ENCODE results near the gene ZDHHC9.

Gene ZDHHC9

DNA sequence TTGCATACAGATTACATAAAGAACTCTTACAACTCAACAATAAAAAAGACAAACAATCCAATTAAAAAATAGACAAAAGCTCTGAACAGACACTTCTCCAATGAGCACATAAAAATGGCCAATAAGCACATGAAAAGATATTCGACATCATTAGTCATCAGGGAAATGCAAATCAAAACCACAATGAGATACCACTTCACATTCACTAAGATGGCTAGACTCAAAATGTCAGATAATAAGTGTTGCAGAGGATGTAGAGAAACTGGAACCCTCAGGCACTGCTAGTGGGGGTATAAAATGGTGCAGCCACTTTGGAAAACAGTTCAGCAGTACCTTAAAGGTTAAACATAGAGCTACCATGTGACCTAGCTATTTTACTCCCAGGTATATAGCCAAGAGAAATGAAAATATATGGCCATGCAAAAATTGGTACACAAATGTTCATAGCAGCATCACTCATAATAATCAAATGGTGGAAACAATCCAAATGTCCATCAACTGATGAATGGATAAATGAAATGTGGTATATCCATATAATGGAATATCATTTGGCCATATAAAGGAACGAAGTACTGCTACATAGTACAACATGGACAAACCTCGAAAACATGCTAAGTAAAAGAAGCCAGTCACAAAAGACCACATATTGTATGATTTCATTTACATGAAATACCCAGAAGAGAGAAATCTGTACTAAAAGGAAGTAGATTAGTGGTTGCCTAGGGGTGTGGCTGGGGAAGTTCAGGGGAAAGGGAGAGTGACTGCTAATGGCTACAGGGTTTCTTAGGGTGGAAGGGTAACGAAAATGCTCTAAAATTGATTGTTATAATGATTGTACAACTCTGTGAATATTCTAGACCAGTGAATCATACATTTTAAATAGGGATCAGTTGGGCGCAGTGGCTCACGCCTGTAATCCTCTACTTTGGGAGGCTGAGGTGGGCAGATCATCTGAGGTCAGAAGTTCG lies 34.6 kb downstream of the ZDHHC9 start:
- no peaks in the 10 kb centered on the region for H3K79me2 ChIP-seq (ENCODE audit: insufficient read depth, low read length)
- no peak overlapping the region for H3K4me2 ChIP-seq (ENCODE audit: low read depth, low read length, poor library complexity, severe bottlenecking)
- H3K36me3 ChIP-seq (ENCODE audit: insufficient read depth, low read length) = peaks cover 29% of the 10 kb centered on the region; the same call in 1 of the 2 replicates

DNA sequence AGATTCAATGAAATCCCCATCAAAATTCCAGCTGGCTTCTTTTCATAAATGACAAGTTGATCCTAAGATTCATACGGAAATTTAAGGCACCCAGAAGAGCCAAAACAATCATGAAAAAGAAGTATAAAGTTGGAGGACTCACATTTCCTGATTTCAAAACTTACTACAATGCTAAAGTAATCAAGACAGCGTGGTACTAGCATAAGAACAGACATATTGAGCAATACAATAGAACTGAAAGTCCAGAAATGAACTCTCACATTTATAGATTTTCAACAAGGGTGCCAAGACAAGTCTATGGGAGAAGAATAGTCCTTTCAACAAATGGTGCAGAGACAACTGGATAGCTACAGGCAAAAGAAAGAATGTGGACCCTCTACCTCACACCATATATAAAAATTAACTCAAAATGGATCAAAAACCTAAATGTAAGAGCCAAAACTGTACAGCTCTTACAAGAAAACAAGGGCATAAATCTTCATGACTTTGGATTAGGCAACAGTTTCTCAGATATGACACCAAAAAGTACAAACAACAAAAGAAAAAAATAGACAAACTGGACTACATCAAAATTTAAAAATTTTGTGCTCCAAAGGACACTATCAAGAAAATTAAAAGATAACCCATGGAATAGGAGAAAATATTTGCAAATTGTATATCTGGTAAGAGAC lies 35.4 kb downstream of the ZDHHC9 start:
- Histone ChIP-seq H3K79me2 (ENCODE audit: insufficient read depth, low read length) (no peaks in the 10 kb centered on the region), H3K27me3 (ENCODE audit: insufficient read depth, low read length, poor library complexity, severe bottlenecking) (no peaks in the 10 kb centered on the region), H3K4me2 (ENCODE audit: low read depth, low read length, poor library complexity, severe bottlenecking) (no peak overlapping the region), H3K9ac (ENCODE audit: low read depth, low read length, poor library complexity, severe bottlenecking) (no peak overlapping the region), H3K4me3 (ENCODE audit: low read length, poor library complexity, severe bottlenecking) (no peak overlapping the region), H3F3A (ENCODE audit: low read depth) (no peaks in the 10 kb centered on the region), H4K20me1 (ENCODE audit: insufficient read depth, low read length, poor library complexity, severe bottlenecking) (no peaks in the 10 kb centered on the region), H3K9me2 (replicated peaks; ENCODE audit: low read depth, low read length) (no peaks in the 10 kb centered on the region), H2AFZ (ENCODE audit: low read length) (no peak overlapping the region), H3K4me1 (ENCODE audit: insufficient read depth, low read length, poor library complexity, severe bottlenecking) (peaks cover 6% of the 10 kb centered on the region), H3K36me3 (ENCODE audit: insufficient read depth, low read length) (peaks cover 29% of the 10 kb centered on the region; the same call in 1 of the 2 replicates), H3K9me3 (ENCODE audit: insufficient read depth, low read depth, low read length) (no peaks in the 10 kb centered on the region)
- TF ChIP-seq, protein P1, sequence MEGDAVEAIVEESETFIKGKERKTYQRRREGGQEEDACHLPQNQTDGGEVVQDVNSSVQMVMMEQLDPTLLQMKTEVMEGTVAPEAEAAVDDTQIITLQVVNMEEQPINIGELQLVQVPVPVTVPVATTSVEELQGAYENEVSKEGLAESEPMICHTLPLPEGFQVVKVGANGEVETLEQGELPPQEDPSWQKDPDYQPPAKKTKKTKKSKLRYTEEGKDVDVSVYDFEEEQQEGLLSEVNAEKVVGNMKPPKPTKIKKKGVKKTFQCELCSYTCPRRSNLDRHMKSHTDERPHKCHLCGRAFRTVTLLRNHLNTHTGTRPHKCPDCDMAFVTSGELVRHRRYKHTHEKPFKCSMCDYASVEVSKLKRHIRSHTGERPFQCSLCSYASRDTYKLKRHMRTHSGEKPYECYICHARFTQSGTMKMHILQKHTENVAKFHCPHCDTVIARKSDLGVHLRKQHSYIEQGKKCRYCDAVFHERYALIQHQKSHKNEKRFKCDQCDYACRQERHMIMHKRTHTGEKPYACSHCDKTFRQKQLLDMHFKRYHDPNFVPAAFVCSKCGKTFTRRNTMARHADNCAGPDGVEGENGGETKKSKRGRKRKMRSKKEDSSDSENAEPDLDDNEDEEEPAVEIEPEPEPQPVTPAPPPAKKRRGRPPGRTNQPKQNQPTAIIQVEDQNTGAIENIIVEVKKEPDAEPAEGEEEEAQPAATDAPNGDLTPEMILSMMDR (conservative IDR thresholded peaks at IDR 0.05; ENCODE audit: low read length) = no peak
- no peak for TF ChIP-seq EZH2phosphoT487 (IDR thresholded peaks at IDR 0.05; ENCODE audit: borderline replicate concordance)

More for the DNA sequence above, 34.6 kb downstream of the ZDHHC9 start:
- Histone ChIP-seq H3F3A (ENCODE audit: low read depth) (no peaks in the 10 kb centered on the region), H3K9ac (ENCODE audit: low read depth, low read length, poor library complexity, severe bottlenecking) (no peak overlapping the region), H3K27me3 (ENCODE audit: insufficient read depth, low read length, poor library complexity, severe bottlenecking) (no peaks in the 10 kb centered on the region), H3K9me2 (replicated peaks; ENCODE audit: low read depth, low read length) (no peaks in the 10 kb centered on the region), H3K9me3 (ENCODE audit: insufficient read depth, low read depth, low read length) (no peaks in the 10 kb centered on the region), H2AFZ (ENCODE audit: low read length) (no peak overlapping the region), H3K4me1 (ENCODE audit: insufficient read depth, low read length, poor library complexity, severe bottlenecking) (peaks cover 6% of the 10 kb centered on the region), H4K20me1 (ENCODE audit: insufficient read depth, low read length, poor library complexity, severe bottlenecking) (no peaks in the 10 kb centered on the region), H3K4me3 (ENCODE audit: low read length, poor library complexity, severe bottlenecking) (no peak overlapping the region)
- TF ChIP-seq, protein P1 (conservative IDR thresholded peaks at IDR 0.05; ENCODE audit: low read length) = no peak
- TF ChIP-seq EZH2phosphoT487 (IDR thresholded peaks at IDR 0.05; ENCODE audit: borderline replicate concordance) = no peak

- no peak overlapping the region for H2AFZ ChIP-seq (ENCODE audit: low read length)
- H3K79me2 ChIP-seq (ENCODE audit: insufficient read depth, low read length) = no peaks in the 10 kb centered on the region
- peaks cover 19% of the 10 kb centered on the region; the same call in 1 of the 2 replicates for H3K36me3 ChIP-seq (ENCODE audit: insufficient read depth, low read length)
- no peaks in the 10 kb centered on the region for H3F3A ChIP-seq (ENCODE audit: low read depth)
- no peak overlapping the region for H3K4me2 ChIP-seq (ENCODE audit: low read depth, low read length, poor library complexity, severe bottlenecking)
- TF ChIP-seq, protein P1 (conservative IDR thresholded peaks at IDR 0.05; ENCODE audit: low read length) = no peak
- TF ChIP-seq EZH2phosphoT487 (IDR thresholded peaks at IDR 0.05; ENCODE audit: borderline replicate concordance) = no peak
- no peaks in the 10 kb centered on the region for H3K9me2 ChIP-seq (replicated peaks; ENCODE audit: low read depth, low read length)
- H3K9ac ChIP-seq (ENCODE audit: low read depth, low read length, poor library complexity, severe bottlenecking) = no peak overlapping the region
- no peaks in the 10 kb centered on the region for H3K9me3 ChIP-seq (ENCODE audit: insufficient read depth, low read depth, low read length)
- no peak overlapping the region for H3K4me3 ChIP-seq (ENCODE audit: low read length, poor library complexity, severe bottlenecking)
- H3K27me3 ChIP-seq (ENCODE audit: insufficient read depth, low read length, poor library complexity, severe bottlenecking) = no peaks in the 10 kb centered on the region
- no peaks in the 10 kb centered on the region for H4K20me1 ChIP-seq (ENCODE audit: insufficient read depth, low read length, poor library complexity, severe bottlenecking)
- peaks cover 10% of the 10 kb centered on the region for H3K4me1 ChIP-seq (ENCODE audit: insufficient read depth, low read length, poor library complexity, severe bottlenecking)
Observed at GRCh38 chrX:129804806-129805205, 38.9 kb downstream of the ZDHHC9 start.
